Measurements from ENCODE around the gene RHO.
"Not testable (repeated sequence)": the region's sequence is repeated elsewhere in the genome, so short reads cannot be mapped to it uniquely, and the experiment has no call there.

The RHO gene

GRCh38 chr3:129522953-129523352, 5.5 kb upstream of the RHO start:
- no peak for FAIRE-seq

DNA sequence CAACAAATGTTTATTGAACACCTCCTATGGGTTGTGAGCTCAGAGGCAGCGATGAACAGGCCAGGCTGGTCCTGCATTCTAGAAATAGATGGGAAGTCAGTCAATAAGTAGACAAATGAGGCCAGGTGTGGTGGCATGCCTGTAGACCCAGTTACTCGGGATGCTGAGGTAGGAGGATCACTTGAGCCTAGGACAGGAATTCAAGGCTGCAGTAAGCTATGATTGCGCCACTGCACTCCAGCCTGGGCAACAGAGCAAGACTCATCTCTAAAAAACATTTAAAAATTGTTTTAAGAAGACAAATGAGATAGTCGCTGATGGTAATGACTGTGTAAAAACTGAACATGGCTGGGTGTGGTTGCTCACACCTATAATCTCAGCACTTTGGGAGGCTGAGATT, 4.4 kb upstream of the RHO start:
- FAIRE-seq, result no peak

- FAIRE-seq, result no peak
Measured at GRCh38 chr3:129525341-129525968, 3.0 kb upstream of the RHO start.

- no peak for FAIRE-seq
Measured at GRCh38 chr3:129526121-129526900, 2.1 kb upstream of the RHO start.

DNA sequence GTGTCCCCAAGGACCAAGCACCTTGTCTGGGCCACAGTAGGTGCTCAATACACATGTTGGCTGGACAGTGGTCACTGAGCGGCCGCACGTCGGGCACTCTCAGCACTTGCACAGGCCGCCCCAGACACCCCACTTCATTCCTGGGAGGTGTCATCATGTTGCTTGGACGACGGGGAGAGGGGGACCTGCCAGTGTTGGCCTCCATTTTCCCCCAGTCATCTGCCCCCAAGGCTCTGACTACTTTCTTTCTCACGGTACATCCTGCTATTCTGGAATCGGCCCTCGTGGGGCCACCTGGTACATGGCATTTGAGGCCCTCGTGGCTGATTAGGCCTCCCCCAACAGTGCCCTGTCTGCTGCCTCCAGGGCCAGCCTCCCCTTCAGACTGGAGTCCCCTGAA, 1.2 kb upstream of the RHO start:
- no peak for FAIRE-seq

DNA sequence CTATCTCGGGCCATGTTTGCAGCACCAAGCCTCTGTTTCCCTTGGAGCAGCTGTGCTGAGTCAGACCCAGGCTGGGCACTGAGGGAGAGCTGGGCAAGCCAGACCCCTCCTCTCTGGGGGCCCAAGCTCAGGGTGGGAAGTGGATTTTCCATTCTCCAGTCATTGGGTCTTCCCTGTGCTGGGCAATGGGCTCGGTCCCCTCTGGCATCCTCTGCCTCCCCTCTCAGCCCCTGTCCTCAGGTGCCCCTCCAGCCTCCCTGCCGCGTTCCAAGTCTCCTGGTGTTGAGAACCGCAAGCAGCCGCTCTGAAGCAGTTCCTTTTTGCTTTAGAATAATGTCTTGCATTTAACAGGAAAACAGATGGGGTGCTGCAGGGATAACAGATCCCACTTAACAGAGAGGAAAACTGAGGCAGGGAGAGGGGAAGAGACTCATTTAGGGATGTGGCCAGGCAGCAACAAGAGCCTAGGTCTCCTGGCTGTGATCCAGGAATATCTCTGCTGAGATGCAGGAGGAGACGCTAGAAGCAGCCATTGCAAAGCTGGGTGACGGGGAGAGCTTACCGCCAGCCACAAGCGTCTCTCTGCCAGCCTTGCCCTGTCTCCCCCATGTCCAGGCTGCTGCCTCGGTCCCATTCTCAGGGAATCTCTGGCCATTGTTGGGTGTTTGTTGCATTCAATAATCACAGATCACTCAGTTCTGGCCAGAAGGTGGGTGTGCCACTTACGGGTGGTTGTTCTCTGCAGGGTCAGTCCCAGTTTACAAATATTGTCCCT, 1.2 kb downstream of the RHO start:
- no peak for FAIRE-seq

- FAIRE-seq, result no peak
Measured at GRCh38 chr3:129530251-129530791, 1.9 kb downstream of the RHO start.

DNA sequence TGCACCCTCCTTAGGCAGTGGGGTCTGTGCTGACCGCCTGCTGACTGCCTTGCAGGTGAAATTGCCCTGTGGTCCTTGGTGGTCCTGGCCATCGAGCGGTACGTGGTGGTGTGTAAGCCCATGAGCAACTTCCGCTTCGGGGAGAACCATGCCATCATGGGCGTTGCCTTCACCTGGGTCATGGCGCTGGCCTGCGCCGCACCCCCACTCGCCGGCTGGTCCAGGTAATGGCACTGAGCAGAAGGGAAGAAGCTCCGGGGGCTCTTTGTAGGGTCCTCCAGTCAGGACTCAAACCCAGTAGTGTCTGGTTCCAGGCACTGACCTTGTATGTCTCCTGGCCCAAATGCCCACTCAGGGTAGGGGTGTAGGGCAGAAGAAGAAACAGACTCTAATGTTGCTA, 2.4 kb downstream of the RHO start:
- FAIRE-seq, result no peak

DNA sequence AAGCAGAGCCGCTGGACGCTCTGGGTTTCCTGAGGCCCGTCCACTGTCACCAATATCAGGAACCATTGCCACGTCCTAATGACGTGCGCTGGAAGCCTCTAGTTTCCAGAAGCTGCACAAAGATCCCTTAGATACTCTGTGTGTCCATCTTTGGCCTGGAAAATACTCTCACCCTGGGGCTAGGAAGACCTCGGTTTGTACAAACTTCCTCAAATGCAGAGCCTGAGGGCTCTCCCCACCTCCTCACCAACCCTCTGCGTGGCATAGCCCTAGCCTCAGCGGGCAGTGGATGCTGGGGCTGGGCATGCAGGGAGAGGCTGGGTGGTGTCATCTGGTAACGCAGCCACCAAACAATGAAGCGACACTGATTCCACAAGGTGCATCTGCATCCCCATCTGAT, 3.3 kb downstream of the RHO start:
- no peak for FAIRE-seq

DNA sequence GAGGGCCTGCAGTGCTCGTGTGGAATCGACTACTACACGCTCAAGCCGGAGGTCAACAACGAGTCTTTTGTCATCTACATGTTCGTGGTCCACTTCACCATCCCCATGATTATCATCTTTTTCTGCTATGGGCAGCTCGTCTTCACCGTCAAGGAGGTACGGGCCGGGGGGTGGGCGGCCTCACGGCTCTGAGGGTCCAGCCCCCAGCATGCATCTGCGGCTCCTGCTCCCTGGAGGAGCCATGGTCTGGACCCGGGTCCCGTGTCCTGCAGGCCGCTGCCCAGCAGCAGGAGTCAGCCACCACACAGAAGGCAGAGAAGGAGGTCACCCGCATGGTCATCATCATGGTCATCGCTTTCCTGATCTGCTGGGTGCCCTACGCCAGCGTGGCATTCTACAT, 3.8 kb downstream of the RHO start:
- no peak for FAIRE-seq

GRCh38 chr3:129533406-129533805, 5.0 kb downstream of the RHO start:
- FAIRE-seq, result no peak

DNA sequence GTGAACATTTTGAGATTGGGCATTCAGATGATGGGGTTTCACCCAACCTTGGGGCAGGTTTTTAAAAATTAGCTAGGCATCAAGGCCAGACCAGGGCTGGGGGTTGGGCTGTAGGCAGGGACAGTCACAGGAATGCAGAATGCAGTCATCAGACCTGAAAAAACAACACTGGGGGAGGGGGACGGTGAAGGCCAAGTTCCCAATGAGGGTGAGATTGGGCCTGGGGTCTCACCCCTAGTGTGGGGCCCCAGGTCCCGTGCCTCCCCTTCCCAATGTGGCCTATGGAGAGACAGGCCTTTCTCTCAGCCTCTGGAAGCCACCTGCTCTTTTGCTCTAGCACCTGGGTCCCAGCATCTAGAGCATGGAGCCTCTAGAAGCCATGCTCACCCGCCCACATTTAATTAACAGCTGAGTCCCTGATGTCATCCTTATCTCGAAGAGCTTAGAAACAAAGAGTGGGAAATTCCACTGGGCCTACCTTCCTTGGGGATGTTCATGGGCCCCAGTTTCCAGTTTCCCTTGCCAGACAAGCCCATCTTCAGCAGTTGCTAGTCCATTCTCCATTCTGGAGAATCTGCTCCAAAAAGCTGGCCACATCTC, 6.1 kb downstream of the RHO start:
- FAIRE-seq, result no peak

- FAIRE-seq, result no peak
Measured at GRCh38 chr3:129535075-129535474, 6.6 kb downstream of the RHO start.

DNA sequence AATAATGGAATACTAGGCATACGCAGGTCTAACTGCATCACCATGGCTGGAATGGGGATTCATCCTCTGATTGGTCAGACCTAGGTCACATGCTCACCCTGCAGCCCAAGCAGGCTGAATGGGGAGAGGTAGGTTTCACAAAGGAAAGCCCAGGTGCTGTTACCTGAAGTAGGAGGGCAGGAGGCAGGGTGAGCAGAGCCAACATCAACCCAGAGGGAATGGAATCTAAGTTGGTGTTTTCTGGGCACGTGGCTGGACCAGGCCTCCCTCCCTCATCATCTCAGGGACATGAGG, 7.9 kb downstream of the RHO start:
- FAIRE-seq, result no peak

GRCh38 chr3:129536804-129537203, 8.4 kb downstream of the RHO start:
- FAIRE-seq, result no peak

- FAIRE-seq, result no peak
Measured at GRCh38 chr3:129539206-129539605, 10.8 kb downstream of the RHO start.

GRCh38 chr3:129540776-129541516, 12.5 kb downstream of the RHO start:
- FAIRE-seq, result no peak

GRCh38 chr3:129542747-129543146, 14.3 kb downstream of the RHO start:
- FAIRE-seq, result no peak

DNA sequence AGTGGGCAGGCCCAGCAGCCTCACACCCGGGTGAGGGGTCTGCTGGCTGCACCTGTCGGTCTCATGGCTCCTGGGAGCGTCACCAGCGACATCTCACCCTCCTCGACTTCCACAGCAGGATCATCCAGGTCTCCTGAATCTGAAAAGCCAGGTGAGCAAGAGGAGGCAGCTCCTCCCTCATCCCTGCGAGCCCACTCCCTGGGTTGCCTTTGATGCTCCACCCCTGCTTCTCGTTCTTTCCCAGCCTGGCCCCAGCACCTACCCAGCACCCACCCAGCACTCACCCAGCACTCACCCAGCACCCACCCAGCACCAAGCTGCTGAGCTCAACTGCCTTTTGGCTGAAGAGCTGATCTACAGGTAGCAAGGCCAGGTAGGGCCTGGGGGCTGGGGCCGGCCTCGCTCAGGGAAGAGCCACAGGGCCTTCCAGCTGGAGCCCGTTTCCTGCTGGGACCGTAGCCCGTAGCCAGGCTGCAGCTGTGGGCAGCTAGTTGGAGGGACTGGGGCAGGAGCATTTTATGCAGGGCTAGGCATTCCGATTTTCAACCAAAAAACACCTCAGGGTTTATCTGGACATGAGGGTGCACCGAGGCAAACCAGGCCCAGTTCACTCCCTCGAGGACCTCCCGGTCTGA, 14.8 kb downstream of the RHO start, which contains the start of gene H1-8:
H1-8 (plus strand) TSS at position 20 of the 635 bp plus-strand sequence; CDS start at position 64, 44 bp downstream.
- FAIRE-seq, result no peak

DNA sequence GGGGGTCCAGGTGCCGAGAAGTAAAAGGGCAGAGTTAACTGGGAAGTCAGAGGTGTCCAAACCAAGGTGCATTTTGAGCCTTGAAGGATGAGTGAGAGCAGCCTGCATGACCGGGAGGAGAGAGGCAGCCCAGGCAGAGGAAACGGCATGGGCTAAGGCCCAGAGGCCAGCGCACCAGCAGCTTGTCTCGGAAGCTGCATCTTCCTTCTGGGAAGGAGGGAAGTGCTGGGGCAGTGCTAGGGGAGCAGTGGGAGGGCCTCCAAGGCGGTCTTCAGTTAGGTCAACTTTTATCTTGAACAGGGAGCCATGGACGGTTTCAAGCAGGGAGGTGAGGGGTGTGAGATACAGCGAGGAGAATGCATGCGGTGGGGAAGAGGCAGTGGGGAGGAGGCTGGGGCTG, 15.6 kb downstream of the RHO start:
- FAIRE-seq, result no peak

GRCh38 chr3:129545951-129546350, 17.5 kb downstream of the RHO start:
- FAIRE-seq, result not testable (repeated sequence)

GRCh38 chr3:129547241-129547640, 18.8 kb downstream of the RHO start:
- FAIRE-seq, result no peak
